GM19239 (cell line): ENCODE measurements around the gene PRR19.

ENCODE experiments used
- DNase-seq: peaks from one replicate; pipeline ENCODE4 v3.0.0; 2011; ENCODE audit warnings: low spot score; ENCODE audit not compliant: insufficient read length
- FAIRE-seq: peaks from 2 replicates; lab custom pipeline; 2011; peaks lifted over from hg19 to GRCh38; lab: Jason Lieb, UNC

PRR19 gene

GRCh38 chr19:42270346-42271044 lies 31.4 kb upstream of the PRR19 start:
- peak; percentile 95 for FAIRE-seq

GRCh38 chr19:42271045-42271419 lies 30.9 kb upstream of the PRR19 start:
- FAIRE-seq (no peak), DNase-seq (no peak)

More at GRCh38 chr19:42270346-42271044, 31.4 kb upstream of the PRR19 start:
- peak; percentile 59 for DNase-seq

GRCh38 chr19:42271861-42272534 lies 29.9 kb upstream of the PRR19 start:
- DNase-seq: no peak
- FAIRE-seq: no peak

GRCh38 chr19:42272535-42272897 lies 29.4 kb upstream of the PRR19 start:
- FAIRE-seq (no peak), DNase-seq (no peak)

GRCh38 chr19:42272989-42273406 lies 28.9 kb upstream of the PRR19 start:
- no peak for FAIRE-seq
- no peak for DNase-seq

- FAIRE-seq (no peak), DNase-seq (no peak)
Observed at GRCh38 chr19:42273407-42274064, 28.4 kb upstream of the PRR19 start.

- no peak for DNase-seq
- FAIRE-seq: no peak
Observed at GRCh38 chr19:42274065-42274682, 27.8 kb upstream of the PRR19 start.

- DNase-seq (no peak), FAIRE-seq (no peak)
Observed at GRCh38 chr19:42275103-42275502, 26.8 kb upstream of the PRR19 start.

GRCh38 chr19:42275517-42275916 lies 26.4 kb upstream of the PRR19 start:
- DNase-seq: no peak
- FAIRE-seq: no peak

- no peak for FAIRE-seq
- no peak for DNase-seq
Observed at GRCh38 chr19:42276284-42276683, 25.6 kb upstream of the PRR19 start.

- peak; percentile 23 for FAIRE-seq
Observed at GRCh38 chr19:42276821-42277220, 25.1 kb upstream of the PRR19 start.

GRCh38 chr19:42277821-42278451 lies 24.0 kb upstream of the PRR19 start:
- no peak for DNase-seq
- no peak for FAIRE-seq

More at GRCh38 chr19:42276821-42277220, 25.1 kb upstream of the PRR19 start:
- no peak for DNase-seq

- FAIRE-seq: no peak
- no peak for DNase-seq
Observed at GRCh38 chr19:42278452-42279154, 23.3 kb upstream of the PRR19 start.

GRCh38 chr19:42279155-42279901 lies 22.6 kb upstream of the PRR19 start:
- FAIRE-seq (peak; percentile 79), DNase-seq (no peak)

- FAIRE-seq: peak; percentile 90
Observed at GRCh38 chr19:42279902-42280814, 21.8 kb upstream of the PRR19 start.

GRCh38 chr19:42280815-42281145 lies 21.2 kb upstream of the PRR19 start:
- DNase-seq (no peak), FAIRE-seq (no peak)

More at GRCh38 chr19:42279902-42280814, 21.8 kb upstream of the PRR19 start:
- peak; percentile 97 for DNase-seq

GRCh38 chr19:42281146-42281826 lies 20.6 kb upstream of the PRR19 start:
- FAIRE-seq (no peak), DNase-seq (no peak)
